ENCODE results near the gene PPIAL4G. TPM values are rescaled to one million over a fixed set of nuclear protein-coding genes. Genes with fewer than 3 reads are reported as not detected.

The PPIAL4G gene
- total RNA-seq, 1 donor from 2014 or later, result not detected

Other genes with a start within 250 kb of the PPIAL4G start
- gene NBPF14, start 112.7 kb upstream of the PPIAL4G start, total RNA-seq, result 21.6 TPM

Measured in left lobe of liver (tissue), 1 donor.